ENCODE results near the gene LAMTOR4.
A peak's percentile ranks its signal among the peaks of the same experiment; 100 is the strongest.

The LAMTOR4 gene

GRCh38 chr7:100148559-100149328 lies at the start of gene LAMTOR4:
TSS of gene LAMTOR4 (plus strand) at chr7:100148918. CDS start at chr7:100148973, 55 bp downstream.
- peak; percentile 83 to 97 (median 95) for DNase-seq (ENCODE audit: low read depth in 3 of 3, low spot score in 1 of 3)

- no peak for DNase-seq (ENCODE audit: low read depth in 3 of 3, low spot score in 1 of 3)
These were observed 49.3 kb upstream of the LAMTOR4 start for GRCh38 chr7:100099452-100099851.

GRCh38 chr7:100100420-100101015 lies 48.2 kb upstream of the LAMTOR4 start:
- DNase-seq (ENCODE audit: low read depth in 3 of 3, low spot score in 1 of 3): peak; percentile 56 to 73 (median 69)

GRCh38 chr7:100101016-100101862 lies 47.5 kb upstream of the LAMTOR4 start, which contains the start of the genes AP4M1 and MCM7:
TSS of gene AP4M1 (plus strand) at chr7:100101643. CDS start at chr7:100101715, 72 bp downstream.
TSS of gene MCM7 (minus strand) at chr7:100101397. CDS start at chr7:100101294, 103 bp downstream.
- DNase-seq (ENCODE audit: low read depth in 3 of 3, low spot score in 1 of 3): peak; percentile 84 to 87 (median 84)

- DNase-seq (ENCODE audit: low read depth in 3 of 3, low spot score in 1 of 3): no peak
These were observed 45.5 kb upstream of the LAMTOR4 start for GRCh38 chr7:100102950-100103840.

GRCh38 chr7:100105534-100105933 lies 43.2 kb upstream of the LAMTOR4 start:
- DNase-seq (ENCODE audit: low read depth in 3 of 3, low spot score in 1 of 3): no peak

- no peak for DNase-seq (ENCODE audit: low read depth in 3 of 3, low spot score in 1 of 3)
These were observed 42.1 kb upstream of the LAMTOR4 start for GRCh38 chr7:100106633-100107032.

- DNase-seq (ENCODE audit: low read depth in 3 of 3, low spot score in 1 of 3): no peak
These were observed 41.5 kb upstream of the LAMTOR4 start for GRCh38 chr7:100107125-100107737.

- no peak for DNase-seq (ENCODE audit: low read depth in 3 of 3, low spot score in 1 of 3)
These were observed 40.8 kb upstream of the LAMTOR4 start for GRCh38 chr7:100107890-100108289.

GRCh38 chr7:100109521-100110163 lies 39.1 kb upstream of the LAMTOR4 start:
- DNase-seq (ENCODE audit: low read depth in 3 of 3, low spot score in 1 of 3): no peak

- no peak for DNase-seq (ENCODE audit: low read depth in 3 of 3, low spot score in 1 of 3)
These were observed 37.6 kb upstream of the LAMTOR4 start for GRCh38 chr7:100111156-100111555.

GRCh38 chr7:100111914-100112313 lies 36.8 kb upstream of the LAMTOR4 start:
- no peak for DNase-seq (ENCODE audit: low read depth in 3 of 3, low spot score in 1 of 3)

- DNase-seq (ENCODE audit: low read depth in 3 of 3, low spot score in 1 of 3): no peak
These were observed 33.7 kb upstream of the LAMTOR4 start for GRCh38 chr7:100115026-100115425.

GRCh38 chr7:100118388-100119071 lies 30.2 kb upstream of the LAMTOR4 start:
- DNase-seq (ENCODE audit: low read depth in 3 of 3, low spot score in 1 of 3): no peak

GRCh38 chr7:100119072-100119969 lies 29.4 kb upstream of the LAMTOR4 start, which contains the start of the genes CNPY4 and TAF6:
TSS of gene CNPY4 (plus strand) at chr7:100119634. CDS start at chr7:100119745, 111 bp downstream.
TSS of gene TAF6 (minus strand) at chr7:100119358. CDS start at chr7:100114209, 5,149 bp downstream.
- peak; percentile 88 to 93 (median 91) for DNase-seq (ENCODE audit: low read depth in 3 of 3, low spot score in 1 of 3)

- DNase-seq (ENCODE audit: low read depth in 3 of 3, low spot score in 1 of 3): peak; percentile 29 to 49 (median 39)
These were observed 28.6 kb upstream of the LAMTOR4 start for GRCh38 chr7:100119970-100120732.

GRCh38 chr7:100120733-100121036 lies 28.0 kb upstream of the LAMTOR4 start:
- DNase-seq (ENCODE audit: low read depth in 3 of 3, low spot score in 1 of 3): no peak
